ENCODE results near the gene UPK1A. TPM values are rescaled to one million over a fixed set of nuclear protein-coding genes. Genes with fewer than 3 reads are reported as not detected.

Gene UPK1A
- total RNA-seq, 4 donors from 2014 or later, result 4.6 to 18.7 (median 9.8) TPM; not detected in 1

- peaks cover 16 to 51% (median 16%) of the 10 kb centered on the region in 3 donors for H3K4me1 ChIP-seq
- no peaks in the 10 kb centered on the region for H3K9me3 ChIP-seq
- intact Hi-C loops (cut with DNase I), result loop anchor here (10.0 kb wide), 1 partner anchor 169 kb away; the partner anchor contains the start of gene TMEM147
- no peaks in the 10 kb centered on the region for H3K36me3 ChIP-seq
- H3K27ac ChIP-seq, result peak overlapping the region in 2 of 4 donors; percentile 2 to 25
- H3K4me3 ChIP-seq, result peak overlapping the region in 1 of 4 donors; percentile 23
- TF ChIP-seq, protein P1, sequence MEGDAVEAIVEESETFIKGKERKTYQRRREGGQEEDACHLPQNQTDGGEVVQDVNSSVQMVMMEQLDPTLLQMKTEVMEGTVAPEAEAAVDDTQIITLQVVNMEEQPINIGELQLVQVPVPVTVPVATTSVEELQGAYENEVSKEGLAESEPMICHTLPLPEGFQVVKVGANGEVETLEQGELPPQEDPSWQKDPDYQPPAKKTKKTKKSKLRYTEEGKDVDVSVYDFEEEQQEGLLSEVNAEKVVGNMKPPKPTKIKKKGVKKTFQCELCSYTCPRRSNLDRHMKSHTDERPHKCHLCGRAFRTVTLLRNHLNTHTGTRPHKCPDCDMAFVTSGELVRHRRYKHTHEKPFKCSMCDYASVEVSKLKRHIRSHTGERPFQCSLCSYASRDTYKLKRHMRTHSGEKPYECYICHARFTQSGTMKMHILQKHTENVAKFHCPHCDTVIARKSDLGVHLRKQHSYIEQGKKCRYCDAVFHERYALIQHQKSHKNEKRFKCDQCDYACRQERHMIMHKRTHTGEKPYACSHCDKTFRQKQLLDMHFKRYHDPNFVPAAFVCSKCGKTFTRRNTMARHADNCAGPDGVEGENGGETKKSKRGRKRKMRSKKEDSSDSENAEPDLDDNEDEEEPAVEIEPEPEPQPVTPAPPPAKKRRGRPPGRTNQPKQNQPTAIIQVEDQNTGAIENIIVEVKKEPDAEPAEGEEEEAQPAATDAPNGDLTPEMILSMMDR (IDR thresholded peaks at IDR 0.05), result no peak
- no peak for TF ChIP-seq POLR2A (IDR thresholded peaks at IDR 0.05)
- no peak for DNase-seq
- no peaks in the 10 kb centered on the region for H3K27me3 ChIP-seq
- 66 to 76% methylated on average over 5 to 8 of the region's 12 CpGs for WGBS, 2 donors
Observed at GRCh38 chr19:35713904-35714495, 47.7 kb downstream of the UPK1A start.

DNA sequence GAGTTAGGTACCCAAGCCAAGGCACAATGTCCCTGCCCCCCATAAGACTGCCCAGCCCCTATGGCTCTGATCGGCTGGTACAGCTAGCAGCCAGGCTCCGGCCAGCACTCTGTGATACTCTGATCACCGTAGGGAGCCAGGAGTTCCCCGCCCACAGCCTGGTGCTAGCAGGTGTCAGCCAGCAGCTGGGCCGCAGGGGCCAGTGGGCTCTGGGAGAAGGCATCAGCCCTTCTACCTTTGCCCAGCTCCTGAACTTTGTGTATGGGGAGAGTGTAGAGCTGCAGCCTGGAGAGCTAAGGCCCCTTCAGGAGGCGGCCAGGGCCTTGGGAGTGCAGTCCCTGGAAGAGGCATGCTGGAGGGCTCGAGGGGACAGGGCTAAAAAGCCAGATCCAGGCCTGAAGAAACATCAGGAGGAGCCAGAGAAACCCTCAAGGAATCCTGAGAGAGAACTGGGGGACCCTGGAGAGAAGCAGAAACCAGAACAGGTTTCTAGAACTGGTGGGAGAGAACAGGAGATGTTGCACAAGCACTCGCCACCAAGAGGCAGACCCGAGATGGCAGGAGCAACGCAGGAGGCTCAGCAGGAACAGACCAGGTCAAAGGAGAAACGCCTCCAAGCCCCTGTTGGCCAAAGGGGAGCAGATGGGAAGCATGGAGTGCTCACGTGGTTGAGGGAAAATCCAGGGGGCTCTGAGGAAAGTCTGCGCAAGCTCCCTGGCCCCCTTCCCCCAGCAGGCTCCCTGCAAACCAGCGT lies 48.5 kb downstream of the UPK1A start:
- intact Hi-C loops (cut with DNase I), result loop anchor here (10.0 kb wide), 1 partner anchor 170 kb away; the partner anchor contains the start of gene TMEM147
- Histone ChIP-seq H3K9me3 (no peaks in the 10 kb centered on the region), H3K4me3 (peak overlapping the region in 1 of 4 donors; percentile 6), H3K4me1 (peaks cover 22 to 51% (median 24%) of the 10 kb centered on the region in 3 donors), H3K27me3 (no peaks in the 10 kb centered on the region), H3K36me3 (peaks cover 0 to 5% (median 0%) of the 10 kb centered on the region in 3 donors), H3K27ac (peak overlapping the region in 2 of 4 donors; percentile 25 to 47)
- WGBS, 2 donors, result 74 to 84% methylated on average over 7 of the region's 14 CpGs
- no peak for DNase-seq
- no peak for TF ChIP-seq POLR2A (IDR thresholded peaks at IDR 0.05)

DNA sequence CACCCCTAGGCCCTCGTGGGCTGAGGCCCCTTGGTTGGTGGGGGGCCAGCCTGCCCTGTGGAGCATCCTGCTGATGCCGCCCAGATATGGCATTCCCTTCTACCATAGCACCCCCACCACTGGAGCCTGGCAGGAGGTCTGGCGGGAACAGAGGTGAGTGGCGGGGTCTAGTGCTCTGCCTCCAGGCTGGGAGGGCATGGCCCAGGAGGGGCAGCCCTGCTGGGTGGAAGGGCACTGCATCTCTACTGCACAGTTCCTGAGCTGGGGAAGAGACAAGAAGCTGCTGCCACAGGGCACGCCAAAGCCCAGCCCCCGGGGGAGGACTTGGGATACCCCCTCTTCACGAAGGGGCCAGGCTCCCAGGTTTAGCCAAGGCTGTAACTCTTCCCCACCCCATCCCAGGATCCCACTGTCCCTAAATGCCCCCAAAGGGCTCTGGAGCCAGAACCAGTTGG lies 49.1 kb downstream of the UPK1A start:
- Histone ChIP-seq H3K4me3 (peak overlapping the region in 1 of 4 donors; percentile 98), H3K27me3 (no peaks in the 10 kb centered on the region), H3K36me3 (peaks cover 0 to 11% (median 0%) of the 10 kb centered on the region in 3 donors), H3K27ac (peak overlapping the region; percentile 86 to 98 (median 94)), H3K4me1 (peaks cover 24 to 49% (median 25%) of the 10 kb centered on the region in 3 donors), H3K9me3 (no peaks in the 10 kb centered on the region)
- DNase-seq, result no peak
- WGBS, 2 donors, result 80 to 86% methylated on average over 1 of the region's 7 CpGs
- intact Hi-C loops (cut with DNase I), result loop anchor here (10.0 kb wide), 1 partner anchor 171 kb away; the partner anchor contains the start of gene TMEM147
- TF ChIP-seq, protein P1 (IDR thresholded peaks at IDR 0.05), result no peak
- TF ChIP-seq POLR2A (IDR thresholded peaks at IDR 0.05), result no peak

- no peaks in the 10 kb centered on the region for H3K27me3 ChIP-seq
- intact Hi-C loops (cut with DNase I), result loop anchor here (2.0 to 10.0 kb wide), 2 partner anchors 21 to 171 kb away; partner anchors contain the start of gene TMEM147
- peaks cover 0 to 19% (median 7%) of the 10 kb centered on the region in 3 donors for H3K36me3 ChIP-seq
- H3K4me3 ChIP-seq, result peak overlapping the region; percentile 75 to 98 (median 94)
- H3K9me3 ChIP-seq, result no peaks in the 10 kb centered on the region
- H3K4me1 ChIP-seq, result peaks cover 24 to 46% (median 25%) of the 10 kb centered on the region in 3 donors
- H3K27ac ChIP-seq, result peak overlapping the region; percentile 86 to 98 (median 94)
- TF ChIP-seq, protein P1 (IDR thresholded peaks at IDR 0.05), result no peak
- no peak for TF ChIP-seq POLR2A (IDR thresholded peaks at IDR 0.05)
- 1 to 4% methylated on average over 21 to 34 of the region's 52 CpGs for WGBS, 2 donors
- DNase-seq, result no peak
Observed at GRCh38 chr19:35715981-35716800, 49.9 kb downstream of the UPK1A start.

Data from esophagus squamous epithelium (tissue), 5 donors.